8988T (cell line): ENCODE results near the gene ST6GAL2.

Source experiments
- DNase-seq: peaks from one replicate; pipeline ENCODE4 v3.0.0; 2011

ST6GAL2 gene

GRCh38 chr2:106825161-106825560, 60.8 kb downstream of the ST6GAL2 start:
- DNase-seq: no peak

GRCh38 chr2:106816974-106817373, 69.0 kb downstream of the ST6GAL2 start:
- no peak for DNase-seq

GRCh38 chr2:106812841-106813240, 73.1 kb downstream of the ST6GAL2 start:
- DNase-seq: no peak

GRCh38 chr2:106812383-106812782, 73.6 kb downstream of the ST6GAL2 start:
- DNase-seq: no peak

- DNase-seq: no peak
Observed at GRCh38 chr2:106805716-106806115, 80.3 kb downstream of the ST6GAL2 start.

GRCh38 chr2:106804161-106804560, 81.8 kb downstream of the ST6GAL2 start:
- DNase-seq: no peak

GRCh38 chr2:106800976-106801655, 84.9 kb downstream of the ST6GAL2 start:
- DNase-seq: no peak

- DNase-seq: no peak
Observed at GRCh38 chr2:106800180-106800579, 85.8 kb downstream of the ST6GAL2 start.

- DNase-seq: no peak
Observed at GRCh38 chr2:106798826-106799552, 87.0 kb downstream of the ST6GAL2 start.

GRCh38 chr2:106797494-106797893, 88.5 kb downstream of the ST6GAL2 start:
- no peak for DNase-seq

GRCh38 chr2:106792671-106793070, 93.3 kb downstream of the ST6GAL2 start:
- no peak for DNase-seq

- DNase-seq: no peak
Observed at GRCh38 chr2:106789185-106789584, 96.8 kb downstream of the ST6GAL2 start.

- DNase-seq: no peak
Observed at GRCh38 chr2:106782681-106783080, 103.3 kb downstream of the ST6GAL2 start.

- DNase-seq: no peak
Observed at GRCh38 chr2:106781196-106781595, 104.8 kb downstream of the ST6GAL2 start.

- no peak for DNase-seq
Observed at GRCh38 chr2:106771811-106772210, 114.2 kb downstream of the ST6GAL2 start.

- DNase-seq: no peak
Observed at GRCh38 chr2:106770986-106771385, 115.0 kb downstream of the ST6GAL2 start.

GRCh38 chr2:106764614-106765013, 121.4 kb downstream of the ST6GAL2 start:
- DNase-seq: no peak

- DNase-seq: no peak
Observed at GRCh38 chr2:106759966-106760365, 126.0 kb downstream of the ST6GAL2 start.

- no peak for DNase-seq
Observed at GRCh38 chr2:106758901-106759497, 127.0 kb downstream of the ST6GAL2 start.
